K562 (cell line): ENCODE measurements around the gene ATXN7. TPM values are rescaled to one million over a fixed set of nuclear protein-coding genes. Genes with fewer than 3 reads are reported as not detected.
A peak's percentile ranks its signal among the peaks of the same experiment; 100 is the strongest.

Source experiments
- ATAC-seq: fragments of 200-7000 bp; cut with Tn5 transposase; 3 replicates; pipeline ENCODE4 v1.9.1; 2020; ENCODE audit warnings: moderate library complexity
- BruUV-seq: library from RNA; stranded (reverse); fragments of 400-500 nt; replicated peaks from 2 replicates; lab custom pipeline; 2021; lab: Mats Ljungman, UMichigan
- CTCF ChIA-PET: fragments of 300-600 bp; formaldehyde crosslinking; extraction: SDS; loops from one replicate; lab custom pipeline; 2021; ENCODE audit warnings: low intra/inter-chr PET ratio; lab: Yijun Ruan, JAX
- POLR2A ChIA-PET: fragments of 300-600, 350-650 bp; sonication (Branson Sonifier 250); formaldehyde crosslinking; extraction: SDS; loops from one replicate; lab custom pipeline; 2021; ENCODE audit warnings: antibody characterized with exemption, inconsistent platforms; lab: Yijun Ruan, JAX
- DNase-seq, 4 experiments: peaks; one replicate each; pipeline versions ENCODE4 v3.0.0 to v3.0.0-alpha.2; 2011 to 2018; ENCODE audit warnings: low spot score in 3 of 4, mixed read lengths in 3 of 4; ENCODE audit errors: extremely low read depth in 1 of 4
- FAIRE-seq: peaks from 2 replicates; lab custom pipeline; 2011; peaks lifted over from hg19 to GRCh38; lab: Jason Lieb, UNC
- H2AFZ ChIP-seq: 2 replicates; pipeline ENCODE4 v1.6.0; 2011; ENCODE audit warnings: low read depth, low read length, control low read depth, inconsistent platforms
- H3K27ac ChIP-seq: fragments of 200-600 bp; 3 replicates; pipeline ENCODE4 v1.8.0; 2011; ENCODE audit warnings: low read depth, mild to moderate bottlenecking, control low read depth, inconsistent platforms, low read length, moderate library complexity, mixed read lengths; ENCODE audit errors: extremely low read depth
- H3K27me3 ChIP-seq, 2 experiments: fragments of 300-600 bp in 1 of 2; 2 replicates in 1 of 2; 3 replicates in 1 of 2; pipeline versions ENCODE4 v1.6.0 to v1.8.0; 2011; ENCODE audit warnings: inconsistent platforms in 2 of 2, low read length in 2 of 2, mild to moderate bottlenecking in 1 of 2, mixed read lengths in 1 of 2, moderate library complexity in 1 of 2; ENCODE audit not compliant: control insufficient read depth in 2 of 2, insufficient read depth in 2 of 2
- H3K36me3 ChIP-seq: fragments of 300-600 bp; 3 replicates; pipeline ENCODE4 v1.8.0; 2011; ENCODE audit warnings: mild to moderate bottlenecking, low read length, inconsistent platforms; ENCODE audit not compliant: control insufficient read depth, insufficient read depth
- H3K4me1 ChIP-seq, 2 experiments: fragments of 200-600 bp in 1 of 2; replicated peaks in 1 of 2; 2 replicates in 1 of 2; 3 replicates in 1 of 2; pipeline versions ENCODE4 v1.5.1 to v1.8.0; 2011; ENCODE audit warnings: inconsistent platforms in 2 of 2, low read length in 2 of 2, mild to moderate bottlenecking in 1 of 2, mixed read lengths in 1 of 2, moderate library complexity in 1 of 2; ENCODE audit not compliant: control insufficient read depth in 2 of 2, insufficient read depth in 2 of 2
- H3K4me2 ChIP-seq: 2 replicates; pipeline ENCODE4 v1.6.1; 2011; ENCODE audit warnings: low read length, control low read depth, inconsistent platforms, mixed read lengths; ENCODE audit not compliant: insufficient read depth
- H3K4me3 ChIP-seq: fragments of 200-600 bp; sonication (generic), shearing (Covaris generic); 2 replicates; pipeline ENCODE4 v1.5.1; 2016; ENCODE audit warnings: control low read depth, inconsistent platforms
- H3K79me2 ChIP-seq: fragments of 200-600 bp; 3 replicates; pipeline ENCODE4 v1.8.0; 2011; ENCODE audit warnings: low read length, inconsistent platforms; ENCODE audit not compliant: control insufficient read depth, insufficient read depth
- H3K9ac ChIP-seq, 2 experiments: 2 replicates each; pipeline versions ENCODE4 v1.6.0 to v1.6.1; 2011; ENCODE audit warnings: low read depth in 2 of 2, low read length in 2 of 2, control low read depth in 1 of 2, inconsistent platforms in 1 of 2, mild to moderate bottlenecking in 1 of 2, mixed read lengths in 1 of 2; ENCODE audit not compliant: insufficient read depth in 1 of 2
- H3K9me1 ChIP-seq: one replicate; pipeline ENCODE4 v1.6.0; 2011; ENCODE audit warnings: inconsistent platforms, mild to moderate bottlenecking, low read length, moderate library complexity; ENCODE audit not compliant: control insufficient read depth, insufficient read depth
- H3K9me3 ChIP-seq: replicated peaks from 2 replicates; pipeline ENCODE4 v1.5.1; 2011; ENCODE audit warnings: low read depth, low read length, inconsistent platforms; ENCODE audit not compliant: control insufficient read depth, insufficient read depth
- H4K20me1 ChIP-seq: replicated peaks from 2 replicates; pipeline ENCODE4 v1.6.1; 2011; ENCODE audit warnings: low read length, inconsistent platforms, mixed read lengths; ENCODE audit not compliant: control insufficient read depth, insufficient read depth
- ARID1B ChIP-seq: fragments of 450-650 bp; IDR thresholded peaks from 2 replicates; pipeline ENCODE4 v1.6.1; 2016; ENCODE audit warnings: antibody characterized with exemption, mild to moderate bottlenecking, inconsistent platforms
- CBFA2T3 ChIP-seq: fragments of 450-650 bp; IDR thresholded peaks from 2 replicates; pipeline ENCODE4 v1.6.1; 2017
- DACH1 ChIP-seq: fragments of 450-650 bp; IDR thresholded peaks from 2 replicates; pipeline ENCODE4 v1.6.1; 2018; ENCODE audit not compliant: partially characterized antibody
- FOXK2 ChIP-seq, 2 experiments: fragments of 450-650 bp; IDR thresholded peaks in 1 of 2; conservative IDR thresholded peaks in 1 of 2; 2 replicates each; pipeline ENCODE4 v1.6.1; 2016; ENCODE audit warnings: low read depth in 2 of 2, mild to moderate bottlenecking in 1 of 2
- HMBOX1 ChIP-seq: sonication (generic); IDR thresholded peaks from 2 replicates; pipeline ENCODE4 v1.6.1; 2016
- NFIC ChIP-seq: fragments of 450-650 bp; IDR thresholded peaks from 2 replicates; pipeline ENCODE4 v1.6.1; 2017; ENCODE audit warnings: mild to moderate bottlenecking, inconsistent platforms
- TEAD4 ChIP-seq, 2 experiments: sonication (generic) in 1 of 2; formaldehyde crosslinking in 1 of 2; IDR thresholded peaks; 2 replicates each; pipeline versions ENCODE4 v1.6.1 to v1.8.0; 2012 to 2022; ENCODE audit warnings: borderline replicate concordance in 1 of 2, inconsistent platforms in 1 of 2, low read length in 1 of 2, mild to moderate bottlenecking in 1 of 2, missing genetic modification reagents in 1 of 2
- WGBS: fragments of 100-300 bp; shearing (Covaris generic); methylation state at CpG from one replicate; pipeline ENCODE4 v1.1.6; 2016; ENCODE audit warnings: low coverage, mixed read lengths; ENCODE audit not compliant: insufficient coverage; ENCODE audit errors: missing lambda C conversion rate; 5-methylcytosine and 5-hydroxymethylcytosine counted together
- in situ Hi-C: fragments of 300-500 bp; cut with MboI; formaldehyde crosslinking; loops from 4 replicates; pipeline ENCODE4 v1.15.0; 2018; ENCODE audit warnings: inconsistent platforms, mixed read lengths
- intact Hi-C: fragments of 100-400 bp; cut with micrococcal nuclease; formaldehyde crosslinking; loops from 2 replicates; pipeline ENCODE4 v1.14.2; 2022
- polyA plus RNA-seq, 8 experiments: library from polyadenylated mRNA; depleted of rRNA in 4 of 8; stranded (reverse) in 5 of 8; unstranded in 3 of 8; fragments of >200 nt; fragmentation: Nextera tagmentation in 2 of 8; fragmentation: Illumina TruSeq in 1 of 8; extraction: Ambion mirVana in 2 of 8; extraction: Trizol in 1 of 8; gene quantifications; 2 replicates each; pipeline versions ENCODE4 v1.2.1 to v1.2.3, GENCODE V29; 2011 to 2014; ENCODE audit warnings: inconsistent platforms in 1 of 8, missing spikeins in 1 of 8
- total RNA-seq, 7 experiments: library from RNA; depleted of rRNA in 6 of 7; stranded (reverse); fragments of >200 nt in 6 of 7; fragmentation: Illumina TruSeq in 2 of 7; extraction: Trizol in 2 of 7; gene quantifications; 2 replicates each; pipeline versions ENCODE4 v1.2.1 to v1.2.3, GENCODE V29; 2011 to 2021; ENCODE audit warnings: low replicate concordance in 1 of 7
- TF ChIP-seq, protein P1 (sequence below): fragments of 450-650 bp; IDR thresholded peaks from 2 replicates; pipeline ENCODE4 v1.6.1; 2016; ENCODE audit warnings: low read depth

Gene ATXN7
- total and polyA plus RNA-seq, 9 of the 15 experiments (the other 6 are each of a cell fraction or from before 2014, with no cell fraction given), result 0.41 to 9.2 (median 6.7) TPM

DNA sequence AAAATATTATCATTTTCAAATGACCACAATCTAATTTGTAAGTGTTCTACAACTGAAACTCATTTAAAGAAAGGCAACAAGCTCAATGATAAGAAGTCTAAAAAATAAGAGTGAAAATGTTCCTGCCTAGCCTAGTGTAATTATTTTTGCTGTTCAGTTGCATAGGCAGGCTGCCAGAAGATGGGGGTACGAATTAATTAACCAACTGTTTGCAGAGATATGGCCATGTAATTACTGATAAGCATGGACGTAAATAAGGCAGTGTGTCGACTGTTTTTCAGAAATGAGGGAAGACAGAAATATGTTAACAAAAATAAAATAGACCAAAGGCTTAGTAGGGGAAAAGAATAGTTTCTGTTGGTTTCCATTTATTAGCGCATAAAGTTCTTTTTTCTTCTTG lies 73.3 kb downstream of the ATXN7 start:
- Histone ChIP-seq H3K4me2 (peak overlapping the region; percentile 17; the same call in 1 of the 2 replicates), H3K4me3 (no peak overlapping the region)

More for the DNA sequence above, 73.3 kb downstream of the ATXN7 start:
- intact Hi-C loops, result no loop called here
- CTCF ChIA-PET, result no interaction called here
- BruUV-seq, result no TSS peak
- no peak overlapping the region for H2AFZ ChIP-seq
- DNase-seq (no peak), FAIRE-seq (no peak), ATAC-seq (no peak)
- 0% methylated on average over 3 of the region's 4 CpGs for WGBS
- peaks cover 18% of the 10 kb centered on the region; the same call in 1 of the 3 replicates for H3K36me3 ChIP-seq
- peaks cover 0 to 19% of the 10 kb centered on the region in 2 experiments; a peak in 3 of 5 replicates for H3K4me1 ChIP-seq
- H3K9ac ChIP-seq, result no peak overlapping the region; a peak in 1 of 4 replicates
- H3K9me1 ChIP-seq, result no peaks in the 10 kb centered on the region
- H3K79me2 ChIP-seq, result peaks cover 73% of the 10 kb centered on the region
- no peaks in the 10 kb centered on the region for H3K9me3 ChIP-seq
- POLR2A ChIA-PET, result interaction anchor here (0.9 kb wide), 1 partner anchor 9 kb away, joined by 3 read pairs; no protein-coding TSS in a partner anchor
- 0 out of 2 replicates have a peak, but pooled peaks cover 8% of the 10 kb centered on the region for H4K20me1 ChIP-seq
- in situ Hi-C loops, result no loop called here
- no peaks in the 10 kb centered on the region for H3K27me3 ChIP-seq
- H3K27ac ChIP-seq, result no peak overlapping the region
- TF ChIP-seq NFIC, result peak; percentile 65
- peak; percentile 13 for TF ChIP-seq DACH1
- TF ChIP-seq FOXK2 (conservative IDR thresholded peaks at IDR 0.05 in 1 of 2, IDR thresholded peaks at IDR 0.05 in 1 of 2; ENCODE audit: low read depth in 2 of 2), result 0 out of 4 replicates have a peak, but pooled peaks of 1 of the 2 experiments have one; percentile 20
- TF ChIP-seq, protein P1, sequence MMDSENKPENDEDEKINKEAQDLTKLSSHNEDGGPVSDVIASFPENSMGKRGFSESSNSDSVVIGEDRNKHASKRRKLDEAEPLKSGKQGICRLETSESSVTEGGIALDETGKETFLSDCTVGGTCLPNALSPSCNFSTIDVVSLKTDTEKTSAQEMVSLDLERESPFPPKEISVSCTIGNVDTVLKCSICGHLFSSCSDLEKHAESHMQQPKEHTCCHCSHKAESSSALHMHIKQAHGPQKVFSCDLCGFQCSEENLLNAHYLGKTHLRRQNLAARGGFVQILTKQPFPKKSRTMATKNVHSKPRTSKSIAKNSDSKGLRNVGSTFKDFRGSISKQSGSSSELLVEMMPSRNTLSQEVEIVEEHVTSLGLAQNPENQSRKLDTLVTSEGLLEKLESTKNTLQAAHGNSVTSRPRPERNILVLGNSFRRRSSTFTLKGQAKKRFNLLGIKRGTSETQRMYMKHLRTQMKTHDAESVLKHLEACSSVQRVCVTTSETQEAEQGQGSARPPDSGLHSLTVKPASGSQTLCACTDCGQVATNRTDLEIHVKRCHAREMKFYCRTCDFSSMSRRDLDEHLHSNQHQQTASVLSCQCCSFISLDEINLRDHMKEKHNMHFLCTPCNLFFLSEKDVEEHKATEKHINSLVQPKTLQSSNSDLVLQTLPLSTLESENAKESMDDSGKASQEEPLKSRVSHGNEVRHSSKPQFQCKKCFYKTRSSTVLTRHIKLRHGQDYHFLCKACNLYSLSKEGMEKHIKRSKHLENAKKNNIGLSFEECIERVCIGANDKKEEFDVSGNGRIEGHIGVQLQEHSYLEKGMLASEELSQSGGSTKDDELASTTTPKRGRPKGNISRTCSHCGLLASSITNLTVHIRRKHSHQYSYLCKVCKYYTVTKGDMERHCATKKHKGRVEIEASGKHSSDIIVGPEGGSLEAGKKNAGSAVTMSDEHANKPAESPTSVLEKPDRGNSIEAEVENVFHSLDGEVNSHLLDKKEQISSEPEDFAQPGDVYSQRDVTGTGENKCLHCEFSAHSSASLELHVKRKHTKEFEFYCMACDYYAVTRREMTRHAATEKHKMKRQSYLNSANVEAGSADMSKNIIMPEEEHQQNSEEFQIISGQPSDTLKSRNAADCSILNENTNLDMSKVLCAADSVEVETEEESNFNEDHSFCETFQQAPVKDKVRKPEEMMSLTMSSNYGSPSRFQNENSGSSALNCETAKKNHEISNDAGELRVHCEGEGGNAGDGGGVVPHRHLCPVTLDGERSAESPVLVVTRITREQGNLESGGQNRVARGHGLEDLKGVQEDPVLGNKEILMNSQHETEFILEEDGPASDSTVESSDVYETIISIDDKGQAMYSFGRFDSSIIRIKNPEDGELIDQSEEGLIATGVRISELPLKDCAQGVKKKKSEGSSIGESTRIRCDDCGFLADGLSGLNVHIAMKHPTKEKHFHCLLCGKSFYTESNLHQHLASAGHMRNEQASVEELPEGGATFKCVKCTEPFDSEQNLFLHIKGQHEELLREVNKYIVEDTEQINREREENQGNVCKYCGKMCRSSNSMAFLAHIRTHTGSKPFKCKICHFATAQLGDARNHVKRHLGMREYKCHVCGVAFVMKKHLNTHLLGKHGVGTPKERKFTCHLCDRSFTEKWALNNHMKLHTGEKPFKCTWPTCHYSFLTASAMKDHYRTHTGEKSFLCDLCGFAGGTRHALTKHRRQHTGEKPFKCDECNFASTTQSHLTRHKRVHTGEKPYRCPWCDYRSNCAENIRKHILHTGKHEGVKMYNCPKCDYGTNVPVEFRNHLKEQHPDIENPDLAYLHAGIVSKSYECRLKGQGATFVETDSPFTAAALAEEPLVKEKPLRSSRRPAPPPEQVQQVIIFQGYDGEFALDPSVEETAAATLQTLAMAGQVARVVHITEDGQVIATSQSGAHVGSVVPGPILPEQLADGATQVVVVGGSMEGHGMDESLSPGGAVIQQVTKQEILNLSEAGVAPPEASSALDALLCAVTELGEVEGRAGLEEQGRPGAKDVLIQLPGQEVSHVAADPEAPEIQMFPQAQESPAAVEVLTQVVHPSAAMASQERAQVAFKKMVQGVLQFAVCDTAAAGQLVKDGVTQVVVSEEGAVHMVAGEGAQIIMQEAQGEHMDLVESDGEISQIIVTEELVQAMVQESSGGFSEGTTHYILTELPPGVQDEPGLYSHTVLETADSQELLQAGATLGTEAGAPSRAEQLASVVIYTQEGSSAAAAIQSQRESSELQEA, result no peak
- peak; percentile 54 for TF ChIP-seq ARID1B
- peak; percentile 38 for TF ChIP-seq CBFA2T3
- TF ChIP-seq TEAD4 (IDR thresholded peaks at IDR 0.05; ENCODE audit: low read length), result 0 out of 2 replicates have a peak, but pooled peaks have one; percentile 12
- TF ChIP-seq TEAD4 (CRISPR knock-in tag; IDR thresholded peaks at IDR 0.05; ENCODE audit: borderline replicate concordance), result no peak
- no peak for TF ChIP-seq HMBOX1
